HG02678 (cell line): ENCODE results near the gene NAV2.
A peak's percentile ranks its signal among the peaks of the same experiment; 100 is the strongest.

Experiments
- ATAC-seq: cut with Tn5 transposase; IDR thresholded peaks from one replicate; pipeline ENCODE4 v1.9.1; 2021; ENCODE audit warnings: mild to moderate bottlenecking, moderate library complexity; ENCODE audit not compliant: unreplicated experiment

Gene NAV2

DNA sequence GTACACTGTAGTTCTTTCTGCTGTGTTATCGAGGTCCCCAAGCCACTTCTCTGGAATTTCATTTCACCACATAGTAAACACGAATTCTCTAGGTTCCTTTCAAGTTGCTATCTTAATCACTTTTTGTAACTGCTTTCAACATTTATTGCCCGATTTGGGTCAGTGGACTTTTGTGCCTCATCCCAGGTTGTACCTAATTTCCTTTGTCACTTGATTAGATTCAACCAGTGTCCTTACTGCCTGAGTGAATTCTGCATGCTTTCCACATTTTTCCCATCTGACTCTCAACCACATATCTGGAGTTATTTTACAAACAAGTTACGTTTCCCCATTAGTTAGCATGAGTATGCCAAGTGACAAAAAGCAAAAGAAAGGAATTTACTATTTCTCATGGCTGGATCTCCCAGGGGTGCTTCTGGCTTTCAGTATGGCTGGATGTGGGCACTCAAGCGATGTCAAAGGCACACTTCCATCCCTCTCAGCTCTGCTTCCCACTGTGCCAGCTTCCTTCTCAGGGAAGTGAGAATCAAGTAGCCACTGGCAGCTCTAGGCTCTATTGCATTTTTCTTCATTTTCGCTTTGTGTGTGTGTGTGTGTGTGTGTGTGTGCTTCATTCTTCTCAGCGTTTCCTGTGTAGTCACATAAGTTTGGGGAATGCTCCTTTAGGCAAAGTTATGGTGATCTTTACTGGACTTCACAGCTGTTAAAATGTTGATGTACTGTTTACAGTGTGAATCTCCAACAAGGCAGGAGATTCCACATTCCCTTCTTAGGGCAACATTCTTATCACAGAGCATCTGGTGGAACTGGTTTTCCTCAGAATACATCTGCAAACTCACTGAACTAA, 318.7 kb downstream of the NAV2 start:
- no peak for ATAC-seq

GRCh38 chr11:20032127-20032526, 319.5 kb downstream of the NAV2 start:
- ATAC-seq, result no peak

DNA sequence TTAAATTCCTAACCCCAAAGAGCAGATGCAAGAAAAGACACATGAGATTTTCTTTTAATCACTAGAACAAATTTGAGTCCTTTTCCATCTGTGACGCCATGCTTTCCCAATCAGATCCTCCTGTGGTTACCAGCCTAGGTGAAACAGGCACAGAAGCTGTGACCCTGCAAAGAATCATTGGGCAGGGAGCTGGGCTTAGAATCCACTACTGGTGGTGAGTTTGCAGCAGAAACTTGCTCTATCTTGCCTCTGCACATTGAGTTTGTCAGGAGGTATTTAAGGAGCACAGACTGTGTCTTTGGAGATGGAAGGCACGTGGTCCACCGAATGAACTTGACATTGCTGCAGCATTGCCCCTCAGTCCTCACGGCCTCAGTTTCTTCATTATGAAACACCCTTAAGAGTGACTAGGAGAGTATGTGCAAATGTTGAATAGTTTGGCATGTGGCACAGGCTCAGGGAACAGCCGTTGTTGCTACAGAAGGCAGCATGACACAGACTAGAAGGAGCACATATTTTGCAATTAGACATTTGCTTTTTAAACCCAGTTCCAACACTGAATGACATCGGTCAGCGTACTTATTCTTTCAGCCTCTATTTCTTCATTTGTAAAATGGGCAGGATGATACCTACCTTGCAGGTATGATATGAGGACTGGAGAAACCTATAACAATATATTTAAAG, 320.1 kb downstream of the NAV2 start:
- ATAC-seq, result no peak

DNA sequence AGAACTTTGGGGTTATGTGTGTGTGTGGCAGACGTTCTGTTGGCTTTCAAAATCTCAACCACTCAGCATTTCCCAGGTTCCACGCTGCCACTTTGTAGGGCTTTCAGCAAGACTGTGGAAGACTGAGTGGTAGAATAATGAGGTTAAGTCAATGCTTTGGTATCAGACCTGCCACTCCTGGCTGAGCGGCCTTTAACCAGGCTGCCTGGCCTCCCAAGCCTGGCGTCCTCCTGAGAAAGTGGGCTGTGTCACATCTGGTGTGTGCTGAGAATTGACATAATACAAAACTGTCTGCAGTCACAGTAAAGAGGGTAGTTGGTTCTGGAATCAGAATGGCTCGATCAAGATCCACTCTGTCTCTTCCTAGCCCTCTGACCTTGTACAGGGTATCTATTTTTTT, 321.2 kb downstream of the NAV2 start:
- ATAC-seq, result no peak

GRCh38 chr11:20034941-20035340, 322.3 kb downstream of the NAV2 start:
- no peak for ATAC-seq

- ATAC-seq, result no peak
These were observed 322.7 kb downstream of the NAV2 start for GRCh38 chr11:20035375-20035700.

DNA sequence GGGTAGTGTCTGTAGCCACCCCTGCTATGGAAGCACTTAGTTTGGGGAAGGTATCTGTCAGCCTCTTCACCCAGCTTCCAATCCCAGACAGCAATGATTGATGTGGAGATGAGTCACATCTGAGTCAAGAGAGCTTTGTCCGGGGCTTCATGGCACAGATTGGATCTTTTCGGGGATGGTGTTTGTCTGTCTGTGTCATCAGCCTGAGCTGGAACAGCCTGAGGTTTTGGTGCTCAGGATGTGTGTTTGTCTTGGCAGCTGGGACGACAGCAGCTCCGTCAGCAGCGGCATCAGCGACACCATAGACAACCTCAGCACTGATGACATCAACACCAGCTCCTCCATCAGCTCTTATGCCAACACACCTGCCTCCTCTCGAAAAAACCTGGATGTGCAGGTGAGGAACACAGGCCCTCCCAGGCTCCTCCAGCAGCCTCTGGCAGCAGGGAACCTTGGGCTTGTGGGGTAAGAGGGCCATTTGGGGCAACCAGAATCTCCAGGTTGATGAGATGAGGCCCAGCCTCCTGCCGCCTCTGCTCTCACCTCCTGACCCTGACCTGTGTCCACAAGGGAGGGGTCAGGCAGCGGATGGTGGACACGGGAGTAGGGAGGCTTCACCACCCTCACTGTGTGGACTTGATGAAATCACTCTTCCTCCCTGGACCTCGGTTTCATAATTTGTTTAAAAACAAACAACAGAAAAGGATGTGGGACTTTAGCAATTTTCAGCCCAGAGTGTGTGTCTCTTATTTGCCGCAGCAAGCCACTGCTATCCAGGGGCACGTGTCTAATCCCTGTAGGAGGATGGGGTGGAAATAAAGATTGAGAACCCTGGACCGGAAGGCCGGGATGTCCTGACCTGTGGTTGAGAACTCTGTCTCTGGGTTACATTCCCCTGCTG, 323.3 kb downstream of the NAV2 start:
- ATAC-seq, result no peak

DNA sequence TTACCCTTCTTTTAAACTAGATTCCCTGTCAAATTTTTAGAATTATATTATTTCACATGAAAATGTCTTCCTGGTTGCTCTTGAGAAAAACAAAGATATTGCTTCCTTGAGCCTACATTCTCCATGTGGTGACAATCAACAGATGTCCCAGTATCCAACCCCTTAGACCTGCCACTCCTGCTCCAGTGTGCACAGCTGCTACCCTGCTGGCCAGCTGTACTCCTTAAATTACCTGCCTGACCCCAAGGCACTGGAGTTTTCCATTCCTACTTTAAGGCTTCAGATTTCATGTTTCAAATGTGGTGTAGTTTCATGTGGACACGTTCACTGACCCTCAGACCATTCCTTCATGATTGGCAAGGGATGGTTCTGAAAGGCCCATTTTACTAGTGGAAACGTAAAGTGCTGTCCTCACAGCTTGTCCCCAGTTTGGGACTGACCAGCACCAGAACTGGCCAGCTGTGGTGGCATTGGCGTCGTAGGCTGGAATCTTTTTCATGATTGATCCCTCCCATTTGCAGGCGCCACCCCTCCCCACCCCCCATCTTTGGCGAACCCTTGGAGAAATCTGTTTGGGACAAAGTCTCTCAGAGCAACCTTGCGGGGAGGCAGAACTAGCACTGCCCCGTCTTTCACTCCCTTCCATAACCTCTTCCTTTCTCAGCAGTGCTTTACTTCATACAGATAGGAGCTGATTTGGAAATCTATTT, 324.1 kb downstream of the NAV2 start:
- ATAC-seq, result no peak

GRCh38 chr11:20037396-20038153, 324.9 kb downstream of the NAV2 start:
- ATAC-seq, result peak; percentile 77

DNA sequence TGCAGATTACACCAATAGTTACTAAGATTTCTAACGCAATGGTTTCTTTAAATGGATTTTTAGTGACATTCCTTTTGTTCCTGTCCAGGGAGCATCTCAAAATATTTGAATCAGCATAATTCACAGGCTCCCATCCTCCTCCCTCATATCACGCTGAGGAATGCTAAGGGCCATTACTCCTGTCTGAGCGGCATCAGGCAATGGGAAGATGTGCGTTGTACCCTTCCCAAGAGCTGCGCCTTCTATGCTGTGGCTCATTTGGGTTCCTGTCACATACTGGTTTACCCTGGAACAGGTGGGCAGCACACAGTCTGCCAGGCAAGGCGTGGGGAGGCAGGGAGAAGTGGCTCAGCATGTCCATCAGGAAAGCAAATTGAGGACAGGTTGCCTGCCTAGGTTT, 325.8 kb downstream of the NAV2 start:
- ATAC-seq, result no peak

- no peak for ATAC-seq
These were observed 326.3 kb downstream of the NAV2 start for GRCh38 chr11:20038972-20039371.

DNA sequence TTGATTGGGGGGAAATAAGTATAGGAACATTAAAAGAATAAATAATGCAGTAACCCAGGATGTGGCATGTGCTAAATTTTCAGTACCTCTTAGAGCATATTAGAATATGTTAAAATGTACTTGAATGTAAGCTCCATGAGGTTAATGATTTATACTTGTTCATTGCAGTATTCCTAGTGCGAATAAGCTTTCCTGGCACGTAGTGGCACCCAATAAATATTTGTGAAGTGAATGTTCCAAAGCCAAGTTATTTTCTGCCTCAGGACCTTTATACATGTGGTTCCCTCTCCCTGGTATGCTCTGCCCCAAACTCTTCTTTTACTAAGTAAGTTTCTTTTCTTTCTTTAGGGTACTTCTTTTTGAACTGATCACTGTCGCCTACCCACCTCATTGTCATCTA, 328.9 kb downstream of the NAV2 start:
- ATAC-seq, result no peak

- ATAC-seq, result no peak
These were observed 329.5 kb downstream of the NAV2 start for GRCh38 chr11:20042045-20042639.

GRCh38 chr11:20042811-20043341, 330.2 kb downstream of the NAV2 start:
- no peak for ATAC-seq

DNA sequence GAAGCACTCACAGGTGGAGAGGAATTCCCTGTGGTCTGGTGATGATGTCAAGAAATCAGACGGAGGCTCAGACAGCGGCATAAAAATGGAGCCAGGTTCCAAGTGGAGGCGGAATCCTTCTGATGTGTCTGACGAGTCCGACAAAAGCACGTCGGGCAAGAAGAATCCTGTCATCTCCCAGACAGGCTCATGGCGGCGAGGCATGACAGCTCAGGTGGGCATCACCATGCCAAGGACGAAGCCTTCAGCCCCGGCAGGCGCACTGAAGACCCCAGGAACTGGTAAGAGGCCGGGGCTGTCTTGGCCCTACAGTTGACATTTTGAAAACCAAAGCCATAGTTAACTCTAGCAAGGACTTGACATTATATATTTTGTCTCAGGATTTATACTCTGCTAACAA, 331.4 kb downstream of the NAV2 start:
- ATAC-seq, result no peak

GRCh38 chr11:20045098-20045688, 332.6 kb downstream of the NAV2 start:
- ATAC-seq, result no peak

- no peak for ATAC-seq
These were observed 333.8 kb downstream of the NAV2 start for GRCh38 chr11:20046416-20046815.

GRCh38 chr11:20047006-20047768, 334.6 kb downstream of the NAV2 start:
- ATAC-seq, result no peak
